HepG2 (cell line): Measurements from ENCODE around the gene KRT24. TPM values are rescaled to one million over a fixed set of nuclear protein-coding genes. Genes with fewer than 3 reads are reported as not detected.

ENCODE experiments used
- ATAC-seq: fragments of 200-7000 bp; cut with Tn5 transposase; 3 replicates; pipeline ENCODE4 v1.9.1; 2020; ENCODE audit warnings: mild to moderate bottlenecking, moderate library complexity
- BruUV-seq: library from RNA; stranded (reverse); fragments of 400-500 nt; replicated peaks from 2 replicates; lab custom pipeline; 2021; lab: Mats Ljungman, UMichigan
- CTCF ChIA-PET: fragments of 300-600 bp; formaldehyde crosslinking; extraction: SDS; loops from one replicate; lab custom pipeline; 2021; ENCODE audit warnings: low total read pairs, inconsistent platforms, low intra/inter-chr PET ratio; lab: Yijun Ruan, JAX
- POLR2A ChIA-PET: fragments of 350-600 bp; sonication (Branson Sonifier 250); formaldehyde crosslinking; loops from one replicate; lab custom pipeline; 2020; ENCODE audit warnings: antibody characterized with exemption, inconsistent platforms; lab: Yijun Ruan, JAX
- DNase-seq: peaks from one replicate; pipeline ENCODE4 v3.0.0-alpha.2; 2015; ENCODE audit warnings: low spot score
- FAIRE-seq: peaks from 3 replicates; lab custom pipeline; 2011; peaks lifted over from hg19 to GRCh38; lab: Jason Lieb, UNC
- H2AFZ ChIP-seq: one replicate; pipeline ENCODE4 v1.6.1; 2011; ENCODE audit warnings: low read length, inconsistent platforms
- H3K27ac ChIP-seq: fragments of 300-600 bp; 3 replicates; pipeline ENCODE4 v1.8.0; 2011; ENCODE audit warnings: mixed run types, mild to moderate bottlenecking, mixed read lengths, low read length, inconsistent platforms; ENCODE audit not compliant: insufficient read depth; ENCODE audit errors: extremely low read length
- H3K27me3 ChIP-seq, 2 experiments: fragments of 200-600 bp in 1 of 2; 2 replicates in 1 of 2; 3 replicates in 1 of 2; pipeline versions ENCODE4 v1.6.0 to v1.8.0; 2011; ENCODE audit warnings: low read length in 2 of 2, mild to moderate bottlenecking in 2 of 2, moderate library complexity in 2 of 2, inconsistent platforms in 1 of 2; ENCODE audit not compliant: insufficient read depth in 2 of 2, control insufficient read depth in 1 of 2
- H3K36me3 ChIP-seq, 2 experiments: fragments of 200-600 bp in 1 of 2; replicated peaks in 1 of 2; 2 replicates in 1 of 2; 3 replicates in 1 of 2; pipeline versions ENCODE4 v1.5.1 to v1.8.0; 2011; ENCODE audit warnings: low read length in 2 of 2, inconsistent platforms in 1 of 2; ENCODE audit not compliant: insufficient read depth in 2 of 2, control insufficient read depth in 1 of 2
- H3K4me1 ChIP-seq: 2 replicates; pipeline ENCODE4 v1.5.1; 2012; ENCODE audit warnings: low read length, inconsistent platforms; ENCODE audit not compliant: insufficient read depth
- H3K4me2 ChIP-seq: 2 replicates; pipeline ENCODE4 v1.6.0; 2011; ENCODE audit warnings: low read depth, low read length, inconsistent platforms
- H3K4me3 ChIP-seq, 3 experiments: fragments of 200-600 bp in 1 of 3; sonication (generic), shearing (Covaris generic) in 1 of 3; replicated peaks in 1 of 3; 2 replicates each; pipeline ENCODE4 v1.5.1; 2011 to 2016; ENCODE audit warnings: low read length in 3 of 3, inconsistent platforms in 2 of 3, low read depth in 2 of 3, mild to moderate bottlenecking in 2 of 3, control low read depth in 1 of 3, mixed read lengths in 1 of 3; ENCODE audit not compliant: insufficient read depth in 1 of 3
- H3K79me2 ChIP-seq: one replicate; pipeline ENCODE4 v1.6.1; 2011; ENCODE audit warnings: low read length, inconsistent platforms; ENCODE audit not compliant: insufficient read depth
- H3K9ac ChIP-seq: 2 replicates; pipeline ENCODE4 v1.6.0; 2011; ENCODE audit warnings: mild to moderate bottlenecking, low read depth, low read length, inconsistent platforms; ENCODE audit not compliant: insufficient read depth
- H3K9me3 ChIP-seq: 2 replicates; pipeline ENCODE4 v1.5.1; 2012; ENCODE audit warnings: mild to moderate bottlenecking, low read length
- H4K20me1 ChIP-seq: 2 replicates; pipeline ENCODE4 v1.6.0; 2011; ENCODE audit warnings: inconsistent platforms, mild to moderate bottlenecking, low read length, moderate library complexity; ENCODE audit not compliant: insufficient read depth
- CSRNP2 ChIP-seq: sonication (generic); formaldehyde crosslinking; conservative IDR thresholded peaks from 2 replicates; pipeline ENCODE4 v1.8.0; 2022; ENCODE audit warnings: low read depth, missing genetic modification reagents
- FOXO1 ChIP-seq: sonication (generic); formaldehyde crosslinking; IDR thresholded peaks from 2 replicates; pipeline ENCODE4 v1.4.0; 2020; ENCODE audit warnings: missing genetic modification reagents
- HNRNPK ChIP-seq: fragments of 200-400 bp; formaldehyde crosslinking; IDR thresholded peaks from 2 replicates; pipeline ENCODE4 v1.6.1; 2018; ENCODE audit warnings: low read length, low read depth, moderate library complexity, mild to moderate bottlenecking; ENCODE audit not compliant: poor library complexity, severe bottlenecking
- POGK ChIP-seq: sonication (generic); formaldehyde crosslinking; conservative IDR thresholded peaks from 2 replicates; pipeline ENCODE4 v1.8.0; 2022; ENCODE audit warnings: mild to moderate bottlenecking, moderate library complexity, missing genetic modification reagents
- SALL1 ChIP-seq: sonication (generic); formaldehyde crosslinking; IDR thresholded peaks from 2 replicates; pipeline ENCODE4 v1.8.0; 2022; ENCODE audit warnings: mild to moderate bottlenecking, missing genetic modification reagents
- SP4 ChIP-seq: sonication (generic); formaldehyde crosslinking; IDR thresholded peaks from 2 replicates; pipeline ENCODE4 v1.8.1; 2023; ENCODE audit warnings: mild to moderate bottlenecking, missing genetic modification reagents
- YY1 ChIP-seq: IDR thresholded peaks from 2 replicates; pipeline ENCODE4 v1.6.1; 2011; ENCODE audit warnings: low read length, low read depth, moderate library complexity, mild to moderate bottlenecking; ENCODE audit not compliant: insufficient read depth, insufficient replicate concordance
- ZKSCAN5 ChIP-seq: sonication (generic); formaldehyde crosslinking; IDR thresholded peaks from 2 replicates; pipeline ENCODE4 v1.5.1; 2020; ENCODE audit warnings: mild to moderate bottlenecking, missing genetic modification reagents
- ZNF292 ChIP-seq: sonication (generic); formaldehyde crosslinking; IDR thresholded peaks from 2 replicates; pipeline ENCODE4 v1.8.1; 2022; ENCODE audit warnings: mild to moderate bottlenecking, low read depth, missing genetic modification reagents, borderline replicate concordance
- ZNF788 ChIP-seq: sonication (generic); formaldehyde crosslinking; IDR thresholded peaks from 2 replicates; pipeline ENCODE4 v1.5.0; 2020; ENCODE audit warnings: mild to moderate bottlenecking, missing genetic modification reagents, borderline replicate concordance
- WGBS: methylation state at CpG from one replicate; pipeline ENCODE4 v1.1.6; 2017; ENCODE audit warnings: low lambda C conversion rate; 5-methylcytosine and 5-hydroxymethylcytosine counted together
- in situ Hi-C: cut with HindIII; loops from 2 replicates; pipeline ENCODE4 v1.10.0; 2017; ENCODE audit warnings: low pct_unique_long_range_greater_than_20kb; ENCODE audit not compliant: extremely low pct_ligation_motif_present
- intact Hi-C: fragments of 100-400 bp; cut with micrococcal nuclease; formaldehyde crosslinking; loops from one replicate; pipeline ENCODE4 v1.10.0; 2022; ENCODE audit not compliant: unreplicated experiment
- polyA plus RNA-seq, 8 experiments: library from polyadenylated mRNA; depleted of rRNA in 3 of 8; stranded (reverse) in 7 of 8; unstranded in 1 of 8; fragments of >200 nt; fragmentation: Illumina TruSeq in 4 of 8; extraction: Trizol in 4 of 8; gene quantifications; 2 replicates each; pipeline versions ENCODE4 v1.2.1 to v1.2.3, GENCODE V29; 2011 to 2016; ENCODE audit warnings: low read depth in 4 of 8, missing spikeins in 1 of 8, mixed read lengths in 1 of 8; ENCODE audit not compliant: insufficient read depth in 1 of 8
- total RNA-seq, 5 experiments: library from RNA; depleted of rRNA; stranded (reverse); fragments of >200 nt; fragmentation: Illumina TruSeq; extraction: Trizol; gene quantifications; 2 replicates each; pipeline ENCODE4 v1.2.3, GENCODE V29; 2016; ENCODE audit warnings: low read depth in 1 of 5

The KRT24 gene
- total and polyA plus RNA-seq, 2 of the 13 experiments (the other 11 are each of a cell fraction or from before 2014, with no cell fraction given), result not detected

- POLR2A ChIA-PET, result no interaction called here
- Histone ChIP-seq H3K4me2 (no peak overlapping the region), H3K4me1 (no peaks in the 10 kb centered on the region), H2AFZ (no peak overlapping the region), H4K20me1 (no peaks in the 10 kb centered on the region), H3K36me3 (no peaks in the 10 kb centered on the region), H3K4me3 (no peak overlapping the region), H3K27ac (no peak overlapping the region), H3K9me3 (no peaks in the 10 kb centered on the region), H3K27me3 (peaks cover 1 to 10% of the 10 kb centered on the region in 2 experiments; a peak in 2 of 5 replicates), H3K9ac (no peak overlapping the region), H3K79me2 (no peaks in the 10 kb centered on the region)
- in situ Hi-C loops, result no loop called here
- DNase-seq (no peak), FAIRE-seq (no peak), ATAC-seq (no peak)
- BruUV-seq, result no TSS peak
- TF ChIP-seq YY1 (no peak), ZNF788 (CRISPR knock-in tag) (no peak), SP4 (CRISPR knock-in tag) (no peak), CSRNP2 (CRISPR knock-in tag) (no peak), ZKSCAN5 (CRISPR knock-in tag) (no peak), HNRNPK (no peak), ZNF292 (CRISPR knock-in tag) (no peak), SALL1 (no peak), POGK (CRISPR knock-in tag) (no peak), FOXO1 (CRISPR knock-in tag) (no peak)
- intact Hi-C loops, result no loop called here
- CTCF ChIA-PET, result no interaction called here
- 15% methylated on average over 6 of the region's 6 CpGs for WGBS
Observed at GRCh38 chr17:40714473-40714872, 10.9 kb upstream of the KRT24 start.
